ENCODE measurements around the gene ASXL3. TPM values are rescaled to one million over a fixed set of nuclear protein-coding genes. Genes with fewer than 3 reads are reported as not detected.

Gene ASXL3
- total RNA-seq, 1 donor from 2014 or later: 6.6 TPM

- DNase-seq (ENCODE audit: low spot score in 2 of 2): no peak
- H3K4me1 ChIP-seq: no peaks in the 10 kb centered on the region
- intact Hi-C loops (cut with DNase I): no loop called here
- no peak for TF ChIP-seq CTCF (IDR thresholded peaks at IDR 0.05)
- no peak overlapping the region for H3K4me3 ChIP-seq
- H3K27ac ChIP-seq: no peak overlapping the region
- H3K27me3 ChIP-seq: no peaks in the 10 kb centered on the region
- no peaks in the 10 kb centered on the region for H3K36me3 ChIP-seq
- H3K9me3 ChIP-seq: no peaks in the 10 kb centered on the region
Measured at GRCh38 chr18:33669589-33669988, 91.6 kb downstream of the ASXL3 start.

DNA sequence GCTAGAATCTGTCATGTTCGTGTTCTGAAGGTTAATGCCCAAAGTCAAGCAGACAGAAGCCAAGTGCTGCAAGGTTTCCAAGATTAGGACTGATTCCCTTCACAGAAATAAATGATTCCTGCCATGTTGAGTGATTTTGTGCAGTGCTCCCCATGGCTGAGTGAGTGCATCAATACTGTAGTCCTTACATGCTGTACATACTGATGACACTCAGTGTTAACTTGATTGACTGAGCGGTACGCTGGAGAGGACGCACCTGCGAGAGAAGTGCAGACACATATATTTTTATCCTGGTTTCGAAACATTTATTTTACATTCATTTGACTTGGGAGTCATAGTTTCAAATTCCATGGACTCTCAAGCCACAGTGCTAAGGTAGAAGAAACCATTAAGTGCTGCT is 92.0 kb downstream of the ASXL3 start:
- H3K27ac ChIP-seq: no peak overlapping the region
- no peak overlapping the region for H3K4me3 ChIP-seq
- no peaks in the 10 kb centered on the region for H3K27me3 ChIP-seq
- H3K36me3 ChIP-seq: no peaks in the 10 kb centered on the region
- H3K9me3 ChIP-seq: no peaks in the 10 kb centered on the region
- intact Hi-C loops (cut with DNase I): no loop called here
- TF ChIP-seq CTCF (IDR thresholded peaks at IDR 0.05): no peak
- DNase-seq (ENCODE audit: low spot score in 2 of 2): no peak
- H3K4me1 ChIP-seq: no peaks in the 10 kb centered on the region

DNA sequence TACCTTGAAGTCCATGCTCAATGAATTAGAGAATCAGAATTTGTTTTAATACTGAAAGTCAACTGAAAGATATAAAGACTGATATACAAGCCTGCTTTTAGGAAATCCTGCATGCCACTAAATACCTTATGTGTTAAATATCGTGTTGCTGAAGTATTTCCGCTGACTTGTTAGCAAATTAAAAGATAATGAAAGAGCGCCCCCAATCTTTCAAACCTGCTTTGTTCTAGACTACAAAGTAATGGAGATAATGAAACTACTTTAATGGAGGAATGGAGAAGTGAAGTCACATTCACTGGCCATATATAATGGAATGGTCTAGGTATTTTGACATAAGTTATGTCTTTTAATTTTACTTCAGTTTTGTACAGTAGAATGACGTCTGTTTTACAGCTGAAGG is 95.7 kb downstream of the ASXL3 start:
- TF ChIP-seq CTCF (IDR thresholded peaks at IDR 0.05): no peak
- Histone ChIP-seq H3K36me3 (no peaks in the 10 kb centered on the region), H3K4me3 (no peak overlapping the region), H3K27me3 (no peaks in the 10 kb centered on the region), H3K9me3 (no peaks in the 10 kb centered on the region), H3K27ac (no peak overlapping the region), H3K4me1 (no peaks in the 10 kb centered on the region)
- no peak for DNase-seq (ENCODE audit: low spot score in 2 of 2)
- intact Hi-C loops (cut with DNase I): no loop called here

GRCh38 chr18:33676593-33676992 is 98.6 kb downstream of the ASXL3 start:
- Histone ChIP-seq H3K36me3 (no peaks in the 10 kb centered on the region), H3K9me3 (no peaks in the 10 kb centered on the region), H3K27me3 (no peaks in the 10 kb centered on the region), H3K4me3 (no peak overlapping the region), H3K4me1 (no peaks in the 10 kb centered on the region), H3K27ac (no peak overlapping the region)
- DNase-seq (ENCODE audit: low spot score in 2 of 2): no peak
- no peak for TF ChIP-seq CTCF (IDR thresholded peaks at IDR 0.05)
- intact Hi-C loops (cut with DNase I): no loop called here

DNA sequence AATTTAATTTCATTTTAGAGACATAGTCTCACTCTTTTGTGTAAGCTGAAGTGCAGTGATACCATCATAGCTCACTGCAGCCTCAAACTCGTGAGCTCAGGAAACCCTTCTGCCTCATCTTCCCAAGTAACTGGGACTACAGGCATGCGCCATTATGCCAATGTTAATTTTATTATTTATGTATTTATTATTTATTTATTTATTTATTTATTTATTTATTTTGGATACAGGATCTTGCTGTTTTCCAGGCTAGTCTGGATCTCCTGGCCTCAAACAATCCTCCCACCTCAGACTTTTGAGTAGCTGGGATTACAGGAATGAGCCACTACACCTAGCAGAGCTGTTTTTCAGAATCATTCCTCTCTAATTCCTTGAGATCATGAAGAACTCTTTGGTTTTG is 99.9 kb downstream of the ASXL3 start:
- no peaks in the 10 kb centered on the region for H3K36me3 ChIP-seq
- no peak for TF ChIP-seq CTCF (IDR thresholded peaks at IDR 0.05)
- H3K4me1 ChIP-seq: no peaks in the 10 kb centered on the region
- no peak overlapping the region for H3K4me3 ChIP-seq
- no peaks in the 10 kb centered on the region for H3K27me3 ChIP-seq
- no peaks in the 10 kb centered on the region for H3K9me3 ChIP-seq
- H3K27ac ChIP-seq: no peak overlapping the region
- intact Hi-C loops (cut with DNase I): no loop called here
- no peak for DNase-seq (ENCODE audit: low spot score in 2 of 2)

DNA sequence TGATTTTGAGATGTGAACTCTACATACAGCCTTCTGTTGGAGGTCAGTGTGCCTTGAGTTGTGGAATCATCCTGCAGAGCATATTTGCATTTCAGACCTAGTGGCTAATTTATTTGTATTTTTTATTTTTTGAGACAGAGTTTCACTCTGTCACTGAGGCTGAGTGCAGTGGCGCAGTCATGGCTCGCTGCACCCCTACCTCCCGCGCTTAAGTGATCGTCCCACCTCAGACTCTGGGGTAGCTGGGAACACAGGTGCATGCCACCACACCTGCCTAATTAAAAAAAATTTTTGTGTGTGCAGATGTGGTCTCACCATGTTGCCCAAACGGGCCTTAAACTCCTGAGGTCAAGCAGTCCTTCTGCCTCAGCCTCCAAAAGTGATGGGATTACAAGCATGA is 104.4 kb downstream of the ASXL3 start:
- Histone ChIP-seq H3K27ac (no peak overlapping the region), H3K4me1 (no peaks in the 10 kb centered on the region), H3K27me3 (no peaks in the 10 kb centered on the region), H3K9me3 (no peaks in the 10 kb centered on the region), H3K4me3 (no peak overlapping the region), H3K36me3 (no peaks in the 10 kb centered on the region)
- intact Hi-C loops (cut with DNase I): no loop called here
- no peak for DNase-seq (ENCODE audit: low spot score in 2 of 2)
- no peak for TF ChIP-seq CTCF (IDR thresholded peaks at IDR 0.05)

All from ascending aorta (tissue), 2 donors.